Stimulated activated CD4-positive, alpha-beta T cell treated with anti-CD3 and anti-CD28 coated beads, Interleukin-1b, Interleukin-23, amount 100 ng/mL, for 1 hour (primary cell): ENCODE measurements around the gene STRIP1.
A peak's percentile ranks its signal among the peaks of the same experiment; 100 is the strongest.
"Not testable (repeated sequence)": the region's sequence is repeated elsewhere in the genome, so short reads cannot be mapped to it uniquely, and the experiment has no call there.

Source experiments
- DNase-seq, 2 donors: peaks; one replicate each; pipeline ENCODE4 v3.0.0-alpha.2; 2020; ENCODE audit warnings: low read depth in 2 of 2

STRIP1 gene

GRCh38 chr1:110008971-110009565 is 25.4 kb upstream of the STRIP1 start:
- no peak for DNase-seq

GRCh38 chr1:110011527-110012041 is 22.8 kb upstream of the STRIP1 start:
- DNase-seq: no peak

- DNase-seq: no peak
Observed at GRCh38 chr1:110012100-110012780, 22.2 kb upstream of the STRIP1 start.

GRCh38 chr1:110017792-110018191 is 16.6 kb upstream of the STRIP1 start:
- no peak for DNase-seq

GRCh38 chr1:110018396-110018795 is 16.0 kb upstream of the STRIP1 start:
- no peak for DNase-seq

- DNase-seq: no peak
Observed at GRCh38 chr1:110019770-110020169, 14.7 kb upstream of the STRIP1 start.

- DNase-seq: no peak
Observed at GRCh38 chr1:110021285-110021684, 13.1 kb upstream of the STRIP1 start.

GRCh38 chr1:110024613-110025012 is 9.8 kb upstream of the STRIP1 start:
- no peak for DNase-seq

- not testable (repeated sequence) for DNase-seq
Observed at GRCh38 chr1:110030687-110031086, 3.7 kb upstream of the STRIP1 start.

- no peak for DNase-seq
Observed at GRCh38 chr1:110032327-110032726, 2.1 kb upstream of the STRIP1 start.

- no peak for DNase-seq
Observed at GRCh38 chr1:110033421-110033820, 1.0 kb upstream of the STRIP1 start.

GRCh38 chr1:110034040-110034450 is 379 bp upstream of the STRIP1 start:
- no peak for DNase-seq

GRCh38 chr1:110035236-110035752 is 870 bp downstream of the STRIP1 start:
- no peak for DNase-seq

GRCh38 chr1:110038271-110038670 is 3.8 kb downstream of the STRIP1 start:
- DNase-seq: no peak

GRCh38 chr1:110039641-110040040 is 5.2 kb downstream of the STRIP1 start:
- DNase-seq: no peak

GRCh38 chr1:110040548-110040947 is 6.1 kb downstream of the STRIP1 start:
- DNase-seq: peak in 1 of 2 donors; percentile 24

GRCh38 chr1:110043016-110043415 is 8.6 kb downstream of the STRIP1 start:
- DNase-seq: no peak

GRCh38 chr1:110047463-110047862 is 13.0 kb downstream of the STRIP1 start:
- DNase-seq: no peak

- no peak for DNase-seq
Observed at GRCh38 chr1:110048240-110048639, 13.8 kb downstream of the STRIP1 start.

- no peak for DNase-seq
Observed at GRCh38 chr1:110048923-110049601, 14.6 kb downstream of the STRIP1 start.

- no peak for DNase-seq
Observed at GRCh38 chr1:110049801-110050601, 15.6 kb downstream of the STRIP1 start.
